Liver (tissue), 9 donors: ENCODE results near the gene PGS1. TPM values are rescaled to one million over a fixed set of nuclear protein-coding genes. Genes with fewer than 3 reads are reported as not detected.

Experiments
- DNase-seq: peaks from one replicate; pipeline ENCODE4 v3.0.0-alpha.2; 2017; ENCODE audit warnings: low spot score
- H3K27ac ChIP-seq, 2 donors: one replicate each; pipeline ENCODE4 v1.7.0; 2013; ENCODE audit warnings: inconsistent platforms in 2 of 2, low read length in 2 of 2, control low read depth in 1 of 2, low read depth in 1 of 2, mild to moderate bottlenecking in 1 of 2
- H3K27me3 ChIP-seq, 4 donors: one replicate each; pipeline versions ENCODE4 v1.6.1 to v1.7.0; 2013; ENCODE audit warnings: low read length in 3 of 4, inconsistent platforms in 1 of 4, mild to moderate bottlenecking in 1 of 4, moderate library complexity in 1 of 4; ENCODE audit not compliant: control insufficient read depth in 4 of 4, insufficient read depth in 4 of 4
- H3K36me3 ChIP-seq, 4 donors: one replicate each; pipeline versions ENCODE4 v1.6.1 to v1.7.0; 2013; ENCODE audit warnings: low read length in 3 of 4, mild to moderate bottlenecking in 3 of 4, low read depth in 1 of 4, moderate library complexity in 1 of 4; ENCODE audit not compliant: control insufficient read depth in 4 of 4, insufficient read depth in 3 of 4
- H3K4me1 ChIP-seq, 4 donors: one replicate each; pipeline versions ENCODE4 v1.6.1 to v1.7.0; 2013; ENCODE audit warnings: low read length in 3 of 4, mild to moderate bottlenecking in 3 of 4, moderate library complexity in 1 of 4; ENCODE audit not compliant: control insufficient read depth in 4 of 4, insufficient read depth in 4 of 4
- H3K4me3 ChIP-seq, 3 donors: one replicate each; pipeline versions ENCODE4 v1.6.1 to v1.7.0; 2013; ENCODE audit warnings: low read length in 3 of 3, control low read depth in 1 of 3, low read depth in 1 of 3, mild to moderate bottlenecking in 1 of 3
- H3K9ac ChIP-seq, 2 donors: one replicate each; pipeline ENCODE4 v1.7.0; 2013; ENCODE audit warnings: low read length in 2 of 2, mild to moderate bottlenecking in 2 of 2, moderate library complexity in 2 of 2, control low read depth in 1 of 2, low read depth in 1 of 2
- H3K9me3 ChIP-seq, 4 donors: one replicate each; pipeline versions ENCODE4 v1.6.1 to v1.7.0; 2013; ENCODE audit warnings: low read length in 3 of 4; ENCODE audit not compliant: control insufficient read depth in 4 of 4
- ATF3 ChIP-seq: IDR thresholded peaks from 2 replicates; pipeline ENCODE4 v1.6.1; 2016; ENCODE audit warnings: antibody characterized with exemption
- CTCF ChIP-seq: fragments of 150-350 bp; IDR thresholded peaks from 2 replicates; pipeline ENCODE4 v1.5.1; 2017; ENCODE audit warnings: improper control_type of control experiment, low read depth, low read length; ENCODE audit not compliant: missing input control
- EGR1 ChIP-seq, 2 donors: IDR thresholded peaks; 2 replicates each; pipeline ENCODE4 v1.6.1; 2016 to 2018; ENCODE audit warnings: antibody characterized with exemption in 2 of 2, low read depth in 2 of 2
- FOXA1 ChIP-seq: IDR thresholded peaks from 2 replicates; pipeline ENCODE4 v1.6.1; 2016; ENCODE audit warnings: antibody characterized with exemption
- FOXA2 ChIP-seq: IDR thresholded peaks from 2 replicates; pipeline ENCODE4 v1.6.1; 2016; ENCODE audit warnings: antibody characterized with exemption
- GABPA ChIP-seq, 2 donors: IDR thresholded peaks in 1 of 2; conservative IDR thresholded peaks in 1 of 2; 2 replicates each; pipeline ENCODE4 v1.6.1; 2016; ENCODE audit warnings: antibody characterized with exemption in 2 of 2, mild to moderate bottlenecking in 1 of 2, moderate library complexity in 1 of 2
- HNF4A ChIP-seq, 2 donors: conservative IDR thresholded peaks; 2 replicates each; pipeline ENCODE4 v1.6.1; 2016; ENCODE audit warnings: antibody characterized with exemption in 2 of 2, mild to moderate bottlenecking in 2 of 2
- HNF4G ChIP-seq: IDR thresholded peaks from 2 replicates; pipeline ENCODE4 v1.6.1; 2016; ENCODE audit warnings: antibody characterized with exemption
- JUND ChIP-seq, 2 donors: IDR thresholded peaks; 2 replicates each; pipeline ENCODE4 v1.6.1; 2016; ENCODE audit warnings: antibody characterized with exemption in 2 of 2
- MAX ChIP-seq: IDR thresholded peaks from 2 replicates; pipeline ENCODE4 v1.6.1; 2016; ENCODE audit warnings: antibody characterized with exemption
- NR2F2 ChIP-seq: IDR thresholded peaks from 2 replicates; pipeline ENCODE4 v1.6.1; 2016; ENCODE audit warnings: antibody characterized with exemption
- RAD21 ChIP-seq, 2 donors: IDR thresholded peaks; 2 replicates each; pipeline ENCODE4 v1.6.1; 2016; ENCODE audit warnings: antibody characterized with exemption in 2 of 2, mild to moderate bottlenecking in 2 of 2
- REST ChIP-seq: IDR thresholded peaks from 2 replicates; pipeline ENCODE4 v1.6.1; 2016; ENCODE audit warnings: antibody characterized with exemption, mild to moderate bottlenecking
- RXRA ChIP-seq, 2 donors: IDR thresholded peaks; 2 replicates each; pipeline ENCODE4 v1.6.1; 2017 to 2018; ENCODE audit warnings: antibody characterized with exemption in 2 of 2, mild to moderate bottlenecking in 1 of 2
- SP1 ChIP-seq: IDR thresholded peaks from 2 replicates; pipeline ENCODE4 v1.6.1; 2018; ENCODE audit warnings: antibody characterized with exemption, mild to moderate bottlenecking
- TAF1 ChIP-seq: conservative IDR thresholded peaks from 2 replicates; pipeline ENCODE4 v1.6.1; 2016; ENCODE audit warnings: antibody characterized with exemption, mild to moderate bottlenecking
- YY1 ChIP-seq: IDR thresholded peaks from 2 replicates; pipeline ENCODE4 v1.6.1; 2016; ENCODE audit warnings: antibody characterized with exemption, mild to moderate bottlenecking
- ZBTB33 ChIP-seq: IDR thresholded peaks from 2 replicates; pipeline ENCODE4 v1.6.1; 2016; ENCODE audit warnings: antibody characterized with exemption
- WGBS: extraction: QIAGEN DNeasy Blood & Tissue Kit; methylation state at CpG from one replicate; pipeline ENCODE4 v1.1.7; 2013; 5-methylcytosine and 5-hydroxymethylcytosine counted together
- polyA plus RNA-seq, 2 donors: library from polyadenylated mRNA; stranded (reverse) in 1 of 2; unstranded in 1 of 2; fragments of 200-250 nt in 1 of 2; fragments of >200 nt in 1 of 2; fragmentation: Nextera tagmentation in 1 of 2; extraction: Ambion mirVana in 1 of 2; gene quantifications; one replicate each; pipeline versions ENCODE4 v1.2.1 to v1.2.3, GENCODE V29; 2013 to 2015
- total RNA-seq, 2 donors: library from RNA; depleted of rRNA; stranded (reverse); fragments of >200 nt; gene quantifications; one replicate each; pipeline ENCODE4 v1.2.3, GENCODE V29; 2014
- donor health status: healthy.
- donor health status: healthy.
- donor health status: healthy.
- donor health status: healthy.
- donor health status: healthy.

PGS1 gene
- total and polyA plus RNA-seq, 4 donors, result 8.1 to 24.1 (median 12.2) TPM

- H3K9me3 ChIP-seq, result no peaks in the 10 kb centered on the region
- no peak overlapping the region for H3K9ac ChIP-seq
- peaks cover 17 to 59% (median 36%) of the 10 kb centered on the region in 4 donors for H3K36me3 ChIP-seq
- no peaks in the 10 kb centered on the region for H3K27me3 ChIP-seq
- no peak overlapping the region for H3K27ac ChIP-seq
- no peak for DNase-seq
- peaks cover 5 to 19% (median 15%) of the 10 kb centered on the region in 4 donors for H3K4me1 ChIP-seq
- no peak for TF ChIP-seq CTCF
- no peak for TF ChIP-seq ZBTB33
- TF ChIP-seq TAF1, result no peak
- no peak for TF ChIP-seq RXRA (IDR thresholded peaks at IDR 0.05)
- TF ChIP-seq RAD21 (IDR thresholded peaks at IDR 0.05), result no peak
- no peak for TF ChIP-seq HNF4A (conservative IDR thresholded peaks at IDR 0.05)
- TF ChIP-seq FOXA2, result no peak
- TF ChIP-seq JUND (IDR thresholded peaks at IDR 0.05), result no peak
- no peak for TF ChIP-seq SP1
- TF ChIP-seq HNF4G, result no peak
- no peak for TF ChIP-seq MAX
- no peak for TF ChIP-seq NR2F2
- TF ChIP-seq REST, result no peak
- no peak for TF ChIP-seq EGR1 (IDR thresholded peaks at IDR 0.05; ENCODE audit: low read depth in 2 of 2)
- TF ChIP-seq GABPA (IDR thresholded peaks at IDR 0.05 in 1 of 2, conservative IDR thresholded peaks at IDR 0.05 in 1 of 2), result no peak
- no peak for TF ChIP-seq ATF3
- TF ChIP-seq YY1, result no peak
- TF ChIP-seq FOXA1, result no peak
- 91% methylated on average over 28 of the region's 28 CpGs for WGBS
- no peak overlapping the region for H3K4me3 ChIP-seq
These were observed 20.7 kb downstream of the PGS1 start for GRCh38 chr17:78399028-78399692.
